ENCODE measurements around the gene ASCC1.

DNA sequence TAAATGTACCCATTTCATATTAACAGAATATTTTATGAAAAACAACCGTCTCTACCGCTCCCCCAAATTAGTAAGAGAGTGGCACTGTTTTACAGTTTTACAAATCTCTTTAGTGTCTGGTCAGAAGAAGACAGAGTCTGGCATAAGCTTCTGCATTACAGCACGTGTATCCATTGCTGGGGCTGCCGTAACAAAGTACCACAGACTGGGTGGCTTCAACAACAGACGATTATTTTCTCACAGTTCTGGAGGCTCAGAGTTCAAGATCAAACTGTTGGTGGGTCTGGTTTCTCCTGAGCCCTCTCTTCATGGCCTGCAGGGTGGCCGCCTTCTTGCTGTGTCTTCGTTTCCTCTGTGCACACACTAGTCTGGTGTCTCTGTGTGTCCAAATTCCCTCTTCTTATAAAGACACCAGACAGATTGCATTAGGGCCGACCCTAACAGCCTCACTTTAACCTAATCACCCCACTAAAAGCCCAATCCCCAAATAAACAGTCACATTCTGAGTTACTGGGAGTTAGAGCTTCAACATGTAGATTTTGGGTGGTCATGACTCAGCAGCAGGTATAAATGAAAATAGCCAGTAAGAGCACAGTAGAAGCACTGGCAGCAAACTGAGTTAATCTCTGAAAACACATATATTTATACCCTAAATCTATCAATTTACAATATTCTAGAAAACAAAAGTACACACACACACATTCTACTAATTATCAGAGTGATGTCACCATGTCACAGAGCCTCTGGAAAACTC, 123.7 kb downstream of the ASCC1 start:
- TF ChIP-seq EP300 (IDR thresholded peaks at IDR 0.05) (no peak), POLR2A (IDR thresholded peaks at IDR 0.05) (no peak)
- TF ChIP-seq, protein P1, sequence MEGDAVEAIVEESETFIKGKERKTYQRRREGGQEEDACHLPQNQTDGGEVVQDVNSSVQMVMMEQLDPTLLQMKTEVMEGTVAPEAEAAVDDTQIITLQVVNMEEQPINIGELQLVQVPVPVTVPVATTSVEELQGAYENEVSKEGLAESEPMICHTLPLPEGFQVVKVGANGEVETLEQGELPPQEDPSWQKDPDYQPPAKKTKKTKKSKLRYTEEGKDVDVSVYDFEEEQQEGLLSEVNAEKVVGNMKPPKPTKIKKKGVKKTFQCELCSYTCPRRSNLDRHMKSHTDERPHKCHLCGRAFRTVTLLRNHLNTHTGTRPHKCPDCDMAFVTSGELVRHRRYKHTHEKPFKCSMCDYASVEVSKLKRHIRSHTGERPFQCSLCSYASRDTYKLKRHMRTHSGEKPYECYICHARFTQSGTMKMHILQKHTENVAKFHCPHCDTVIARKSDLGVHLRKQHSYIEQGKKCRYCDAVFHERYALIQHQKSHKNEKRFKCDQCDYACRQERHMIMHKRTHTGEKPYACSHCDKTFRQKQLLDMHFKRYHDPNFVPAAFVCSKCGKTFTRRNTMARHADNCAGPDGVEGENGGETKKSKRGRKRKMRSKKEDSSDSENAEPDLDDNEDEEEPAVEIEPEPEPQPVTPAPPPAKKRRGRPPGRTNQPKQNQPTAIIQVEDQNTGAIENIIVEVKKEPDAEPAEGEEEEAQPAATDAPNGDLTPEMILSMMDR (IDR thresholded peaks at IDR 0.05) = no peak

Data from gastroesophageal sphincter (tissue), 3 donors.